DND-41 (cell line): ENCODE results near the gene MMP28.

Experiments
- EZH2 ChIP-seq: IDR thresholded peaks from 3 replicates; pipeline ENCODE4 v1.6.1; 2012; ENCODE audit warnings: borderline replicate concordance, low read depth, mild to moderate bottlenecking, moderate library complexity, low read length, inconsistent platforms; ENCODE audit not compliant: severe bottlenecking
- TF ChIP-seq, protein P1 (sequence below): IDR thresholded peaks from 2 replicates; pipeline ENCODE4 v1.5.1; 2012; ENCODE audit warnings: borderline replicate concordance, low read length, moderate library complexity, mild to moderate bottlenecking; ENCODE audit not compliant: poor library complexity, severe bottlenecking; ENCODE audit errors: extremely low read depth

DNA sequence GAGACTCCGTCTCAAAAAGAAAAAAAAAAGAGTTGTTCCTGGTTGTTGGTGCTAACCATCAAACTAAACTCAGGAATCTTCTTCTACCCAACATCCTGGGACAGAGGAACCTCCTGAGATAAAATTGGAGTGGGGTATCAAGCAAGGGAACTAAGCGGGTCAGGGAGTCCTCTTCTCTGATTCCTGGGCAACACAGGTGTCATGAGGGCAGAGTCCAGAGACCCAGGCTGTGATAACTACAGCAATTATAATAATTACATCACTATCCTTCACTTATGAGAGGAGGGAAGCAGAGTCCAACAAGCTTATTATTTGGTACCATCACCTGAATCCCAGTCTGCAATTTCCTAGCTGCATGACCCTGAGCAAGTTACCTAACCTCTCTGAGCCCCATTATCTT lies 26.6 kb downstream of the MMP28 start:
- TF ChIP-seq, protein P1, sequence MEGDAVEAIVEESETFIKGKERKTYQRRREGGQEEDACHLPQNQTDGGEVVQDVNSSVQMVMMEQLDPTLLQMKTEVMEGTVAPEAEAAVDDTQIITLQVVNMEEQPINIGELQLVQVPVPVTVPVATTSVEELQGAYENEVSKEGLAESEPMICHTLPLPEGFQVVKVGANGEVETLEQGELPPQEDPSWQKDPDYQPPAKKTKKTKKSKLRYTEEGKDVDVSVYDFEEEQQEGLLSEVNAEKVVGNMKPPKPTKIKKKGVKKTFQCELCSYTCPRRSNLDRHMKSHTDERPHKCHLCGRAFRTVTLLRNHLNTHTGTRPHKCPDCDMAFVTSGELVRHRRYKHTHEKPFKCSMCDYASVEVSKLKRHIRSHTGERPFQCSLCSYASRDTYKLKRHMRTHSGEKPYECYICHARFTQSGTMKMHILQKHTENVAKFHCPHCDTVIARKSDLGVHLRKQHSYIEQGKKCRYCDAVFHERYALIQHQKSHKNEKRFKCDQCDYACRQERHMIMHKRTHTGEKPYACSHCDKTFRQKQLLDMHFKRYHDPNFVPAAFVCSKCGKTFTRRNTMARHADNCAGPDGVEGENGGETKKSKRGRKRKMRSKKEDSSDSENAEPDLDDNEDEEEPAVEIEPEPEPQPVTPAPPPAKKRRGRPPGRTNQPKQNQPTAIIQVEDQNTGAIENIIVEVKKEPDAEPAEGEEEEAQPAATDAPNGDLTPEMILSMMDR: no peak
- TF ChIP-seq EZH2: no peak
